ENCODE data around the gene BTBD9.

The BTBD9 gene

GRCh38 chr6:38198219-38198618 is 441.5 kb downstream of the BTBD9 start:
- DNase-seq (ENCODE audit: low read depth, low spot score), result no peak
- POLR2A ChIA-PET, result no interaction called here
- CTCF ChIA-PET, result interaction anchor here (1.7 kb wide), 1 partner anchor 63 kb away, joined by 3 read pairs; no protein-coding TSS in a partner anchor
- H3K4me3 ChIP-seq (ENCODE audit: low read depth, low read length), result no peak overlapping the region
- TF ChIP-seq CTCF (IDR thresholded peaks at IDR 0.05; ENCODE audit: insufficient read depth, low read length, missing control alignments), result no peak

GRCh38 chr6:38195113-38195635 is 444.6 kb downstream of the BTBD9 start:
- TF ChIP-seq CTCF (IDR thresholded peaks at IDR 0.05; ENCODE audit: insufficient read depth, low read length, missing control alignments), result no peak
- DNase-seq (ENCODE audit: low read depth, low spot score), result no peak
- CTCF ChIA-PET, result interaction anchor here (1.0 kb wide), 1 partner anchor 8 kb away, joined by 3 read pairs; no protein-coding TSS in a partner anchor
- POLR2A ChIA-PET, result no interaction called here
- H3K4me3 ChIP-seq (ENCODE audit: low read depth, low read length), result no peak overlapping the region

GRCh38 chr6:38194589-38194988 is 445.1 kb downstream of the BTBD9 start:
- ChIA-PET POLR2A (no interaction called here), CTCF (no interaction called here)
- no peak overlapping the region for H3K4me3 ChIP-seq (ENCODE audit: low read depth, low read length)
- no peak for DNase-seq (ENCODE audit: low read depth, low spot score)
- TF ChIP-seq CTCF (IDR thresholded peaks at IDR 0.05; ENCODE audit: insufficient read depth, low read length, missing control alignments), result no peak

- POLR2A ChIA-PET, result no interaction called here
- H3K4me3 ChIP-seq (ENCODE audit: low read depth, low read length), result no peak overlapping the region
- no peak for TF ChIP-seq CTCF (IDR thresholded peaks at IDR 0.05; ENCODE audit: insufficient read depth, low read length, missing control alignments)
- CTCF ChIA-PET, result no interaction called here
- no peak for DNase-seq (ENCODE audit: low read depth, low spot score)
Measured at GRCh38 chr6:38194282-38194572, 445.5 kb downstream of the BTBD9 start.

GRCh38 chr6:38193481-38194281 is 446.0 kb downstream of the BTBD9 start:
- ChIA-PET CTCF (interaction anchor here (2.0 kb wide), 1 partner anchor 8 kb away, joined by 5 read pairs; no protein-coding TSS in a partner anchor), POLR2A (no interaction called here)
- no peak for TF ChIP-seq CTCF (IDR thresholded peaks at IDR 0.05; ENCODE audit: insufficient read depth, low read length, missing control alignments)
- no peak overlapping the region for H3K4me3 ChIP-seq (ENCODE audit: low read depth, low read length)
- DNase-seq (ENCODE audit: low read depth, low spot score), result no peak

- no peak overlapping the region for H3K4me3 ChIP-seq (ENCODE audit: low read depth, low read length)
- CTCF ChIA-PET, result interaction anchor here (2.0 kb wide), 1 partner anchor 9 kb away, joined by 5 read pairs; no protein-coding TSS in a partner anchor
- POLR2A ChIA-PET, result no interaction called here
- no peak for DNase-seq (ENCODE audit: low read depth, low spot score)
- TF ChIP-seq CTCF (IDR thresholded peaks at IDR 0.05; ENCODE audit: insufficient read depth, low read length, missing control alignments), result no peak
Measured at GRCh38 chr6:38193051-38193450, 446.7 kb downstream of the BTBD9 start.

Data from AG04449 (cell line).